H1 (cell line): ENCODE data around the gene MBLAC1. TPM values are rescaled to one million over a fixed set of nuclear protein-coding genes. Genes with fewer than 3 reads are reported as not detected.

Source experiments
- CREB1 ChIP-seq: IDR thresholded peaks from 2 replicates; pipeline ENCODE4 v1.6.1; 2012; ENCODE audit warnings: inconsistent platforms
- NANOG ChIP-seq: IDR thresholded peaks from 2 replicates; pipeline ENCODE4 v1.6.1; 2011; ENCODE audit warnings: low read length, low read depth, mild to moderate bottlenecking, inconsistent platforms; ENCODE audit not compliant: insufficient read depth, poor library complexity, severe bottlenecking
- RNF2 ChIP-seq: fragments of 200-900, 300-1000 bp; sonication (generic); IDR thresholded peaks from 2 replicates; pipeline ENCODE4 v1.7.1; 2016; ENCODE audit warnings: borderline replicate concordance, low read depth, mild to moderate bottlenecking, antibody characterized with exemption, low read length; ENCODE audit not compliant: poor library complexity, severe bottlenecking; ENCODE audit errors: missing control alignments
- SP2 ChIP-seq: IDR thresholded peaks from 2 replicates; pipeline ENCODE4 v1.6.1; 2012; ENCODE audit warnings: mild to moderate bottlenecking, low read length, inconsistent platforms
- polyA plus RNA-seq, 7 experiments: library from polyadenylated mRNA; depleted of rRNA in 3 of 7; stranded (reverse) in 5 of 7; unstranded in 2 of 7; fragments of >200 nt in 5 of 7; fragments of 200-250 nt in 2 of 7; gene quantifications; 1 replicate in 5 of 7; 2 replicates in 1 of 7; 4 replicates in 1 of 7; pipeline versions ENCODE4 v1.2.1 to v1.2.3, GENCODE V29; 2011 to 2013; ENCODE audit warnings: missing spikeins in 2 of 7, mixed read lengths in 2 of 7
- total RNA-seq: library from RNA; stranded (reverse); fragmentation: NEBNext Ultra II Directional; extraction: Animal tissue kit (Norgen Biotek cat#: 25700); gene quantifications from 2 replicates; pipeline ENCODE4 v1.2.1, GENCODE V29; 2021

Gene MBLAC1
- total and polyA plus RNA-seq, 2 of the 8 experiments (the other 6 are each of a cell fraction or from before 2014, with no cell fraction given) = 1.00 to 1.7 TPM

DNA sequence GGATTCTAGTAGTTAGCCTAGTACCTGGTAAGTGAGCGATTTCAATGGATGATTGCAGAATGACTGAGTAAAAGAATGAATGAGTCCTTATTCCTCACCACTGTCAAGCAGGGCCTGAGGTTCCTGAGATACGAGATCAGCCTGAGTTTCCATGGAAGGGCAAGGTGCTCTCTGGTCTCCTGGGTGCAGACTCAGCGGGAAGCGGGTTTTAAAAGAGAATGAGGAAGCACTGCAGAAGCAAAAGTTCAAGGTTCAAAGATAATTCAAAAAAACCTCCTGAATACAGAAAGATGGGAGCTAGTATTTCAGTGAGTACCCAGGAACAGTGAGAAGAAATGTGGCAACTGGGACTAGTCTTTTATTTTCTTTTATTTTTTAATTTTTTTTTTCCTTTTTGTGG is 49.6 kb upstream of the MBLAC1 start (continued):
- TF ChIP-seq RNF2 (no peak), SP2 (no peak), CREB1 (no peak), NANOG (no peak)
